GM18907 (cell line): ENCODE data around the gene OGFOD3.

ENCODE experiments used
- ATAC-seq: cut with Tn5 transposase; IDR thresholded peaks from one replicate; pipeline ENCODE4 v1.9.1; 2021; ENCODE audit warnings: mild to moderate bottlenecking, moderate library complexity; ENCODE audit not compliant: unreplicated experiment

OGFOD3 gene

GRCh38 chr17:82408938-82409318, 9.5 kb downstream of the OGFOD3 start:
- no peak for ATAC-seq

GRCh38 chr17:82408288-82408937, 10.0 kb downstream of the OGFOD3 start:
- ATAC-seq: no peak

- ATAC-seq: no peak
Measured at GRCh38 chr17:82407255-82407654, 11.1 kb downstream of the OGFOD3 start.

- no peak for ATAC-seq
Measured at GRCh38 chr17:82406131-82406671, 12.2 kb downstream of the OGFOD3 start.

- ATAC-seq: no peak
Measured at GRCh38 chr17:82405051-82405450, 13.3 kb downstream of the OGFOD3 start.

GRCh38 chr17:82403662-82404660, 14.4 kb downstream of the OGFOD3 start:
- no peak for ATAC-seq

GRCh38 chr17:82402865-82403264, 15.5 kb downstream of the OGFOD3 start:
- ATAC-seq: peak; percentile 81

GRCh38 chr17:82400830-82401229, 17.6 kb downstream of the OGFOD3 start:
- ATAC-seq: peak; percentile 48

GRCh38 chr17:82400206-82400605, 18.2 kb downstream of the OGFOD3 start:
- no peak for ATAC-seq

GRCh38 chr17:82399601-82400101, 18.7 kb downstream of the OGFOD3 start:
- no peak for ATAC-seq

GRCh38 chr17:82399041-82399441, 19.3 kb downstream of the OGFOD3 start:
- no peak for ATAC-seq

GRCh38 chr17:82397449-82398335, 20.7 kb downstream of the OGFOD3 start:
- no peak for ATAC-seq

GRCh38 chr17:82396601-82397435, 21.6 kb downstream of the OGFOD3 start:
- ATAC-seq: no peak

- no peak for ATAC-seq
Measured at GRCh38 chr17:82394278-82394677, 24.1 kb downstream of the OGFOD3 start.

- ATAC-seq: no peak
Measured at GRCh38 chr17:82392941-82393340, 25.4 kb downstream of the OGFOD3 start.

GRCh38 chr17:82392209-82392920, 26.0 kb downstream of the OGFOD3 start:
- ATAC-seq: no peak

GRCh38 chr17:82391496-82392066, 26.8 kb downstream of the OGFOD3 start:
- no peak for ATAC-seq

GRCh38 chr17:82390860-82391435, 27.4 kb downstream of the OGFOD3 start:
- ATAC-seq: no peak
